ENCODE data around the gene VWA3A.
"Not testable (repeated sequence)": the region's sequence is repeated elsewhere in the genome, so short reads cannot be mapped to it uniquely, and the experiment has no call there.

The VWA3A gene, protein sequence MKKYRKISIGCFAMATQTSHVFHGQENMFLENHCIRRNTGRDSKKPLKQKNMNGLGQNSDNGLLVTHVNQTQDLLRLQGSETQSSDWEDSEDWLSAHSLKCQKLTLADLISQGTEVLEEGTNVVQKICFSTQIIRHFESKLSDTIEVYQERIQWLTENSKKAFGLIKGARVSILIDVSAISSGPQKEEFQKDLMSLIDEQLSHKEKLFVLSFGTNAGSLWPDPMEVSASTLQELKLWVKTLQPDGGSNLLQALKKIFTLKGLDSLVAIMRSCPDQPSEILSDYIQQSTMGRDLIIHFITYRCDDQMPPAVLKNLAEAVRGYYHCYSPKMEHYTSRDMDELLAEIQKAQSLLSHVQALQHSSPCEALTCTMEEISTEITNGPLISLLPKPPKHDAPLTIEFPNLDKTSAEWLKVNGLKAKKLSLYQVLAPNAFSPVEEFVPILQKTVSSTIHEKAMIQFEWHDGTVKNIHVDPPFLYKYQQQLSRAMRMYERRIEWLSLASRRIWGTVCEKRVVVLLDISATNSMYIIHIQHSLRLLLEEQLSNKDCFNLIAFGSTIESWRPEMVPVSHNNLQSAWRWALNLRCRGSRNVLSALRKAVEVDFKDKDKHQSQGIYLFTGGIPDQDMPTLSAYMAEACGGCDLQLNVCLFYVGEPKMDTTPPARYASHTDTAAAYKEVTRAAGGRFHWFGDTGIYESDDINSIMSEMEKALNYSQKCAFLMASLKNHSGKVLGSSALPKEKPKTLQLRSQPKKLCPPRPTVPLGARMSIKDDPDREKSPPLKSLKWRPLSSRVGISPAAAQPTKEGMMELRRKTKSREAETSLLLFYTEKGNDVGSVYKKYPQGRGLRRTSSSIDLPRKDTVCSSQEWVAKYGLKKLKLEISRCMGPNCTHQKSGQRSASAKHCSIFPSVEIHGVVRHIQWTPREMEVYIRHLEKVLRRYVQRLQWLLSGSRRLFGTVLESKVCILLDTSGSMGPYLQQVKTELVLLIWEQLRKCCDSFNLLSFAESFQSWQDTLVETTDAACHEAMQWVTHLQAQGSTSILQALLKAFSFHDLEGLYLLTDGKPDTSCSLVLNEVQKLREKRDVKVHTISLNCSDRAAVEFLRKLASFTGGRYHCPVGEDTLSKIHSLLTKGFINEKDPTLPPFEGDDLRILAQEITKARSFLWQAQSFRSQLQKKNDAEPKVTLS

DNA sequence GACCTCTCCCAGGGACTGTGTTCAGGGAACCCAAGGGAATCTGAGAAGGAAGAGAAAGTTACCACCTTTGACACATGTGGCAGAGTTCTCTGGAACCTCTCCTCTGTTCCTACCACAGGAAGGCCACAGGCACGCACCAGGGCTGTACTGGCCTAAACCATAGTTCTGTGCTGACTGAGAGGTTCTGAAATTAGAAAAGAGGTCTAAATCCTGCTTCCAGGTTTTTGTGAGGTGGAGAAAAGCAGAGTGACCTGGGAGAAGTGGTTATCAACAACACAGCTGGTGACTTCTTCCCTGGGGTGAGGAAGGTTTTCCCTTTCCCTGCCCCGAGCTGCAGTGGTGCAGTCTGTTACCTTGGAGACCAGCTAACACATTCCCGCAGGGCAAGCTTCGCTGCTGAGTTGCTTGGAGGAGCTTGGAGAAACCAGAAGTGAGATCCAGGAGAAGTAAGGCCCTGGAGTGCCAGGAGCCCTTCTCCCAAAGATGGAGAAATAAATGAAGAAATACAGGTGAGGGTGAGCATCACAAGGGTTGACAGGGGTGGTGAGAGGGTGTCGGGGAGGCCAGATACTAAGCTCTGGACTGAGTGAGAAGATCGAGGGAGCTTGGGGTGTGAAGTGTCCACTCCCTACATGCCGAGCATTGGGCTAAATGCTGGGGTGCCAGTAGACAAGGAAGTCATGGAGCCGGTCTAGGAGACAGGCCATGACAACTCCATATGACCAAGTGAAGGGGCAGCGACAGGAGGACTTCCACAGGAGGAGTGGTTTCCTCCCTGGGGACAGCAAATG lies at the start of gene VWA3A:
TSS of gene VWA3A (plus strand) at position 399 of the 791 bp plus-strand sequence. CDS start at position 496, 97 bp downstream.
- peak; percentile 56 for DNase-seq (ENCODE audit: low read depth)

DNA sequence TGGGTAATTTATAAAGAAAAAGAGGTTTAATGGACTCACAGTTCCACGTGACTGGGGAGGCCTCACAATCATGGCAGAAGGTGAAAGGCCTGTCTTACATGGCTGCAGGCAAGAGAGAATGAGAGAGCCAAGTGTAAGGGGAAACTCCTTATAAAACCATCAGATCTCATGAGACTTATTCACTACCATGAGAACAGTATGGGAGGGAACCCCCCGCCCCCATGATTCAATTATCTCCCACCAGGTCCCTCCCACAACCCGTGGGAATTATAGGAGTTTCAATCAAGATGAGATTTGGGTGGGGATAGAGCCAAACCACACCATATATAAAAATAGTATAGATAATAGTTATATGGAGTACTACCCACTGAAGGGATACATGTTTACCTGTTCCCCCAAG lies 48.5 kb upstream of the VWA3A start:
- DNase-seq (ENCODE audit: low read depth), result not testable (repeated sequence)

DNA sequence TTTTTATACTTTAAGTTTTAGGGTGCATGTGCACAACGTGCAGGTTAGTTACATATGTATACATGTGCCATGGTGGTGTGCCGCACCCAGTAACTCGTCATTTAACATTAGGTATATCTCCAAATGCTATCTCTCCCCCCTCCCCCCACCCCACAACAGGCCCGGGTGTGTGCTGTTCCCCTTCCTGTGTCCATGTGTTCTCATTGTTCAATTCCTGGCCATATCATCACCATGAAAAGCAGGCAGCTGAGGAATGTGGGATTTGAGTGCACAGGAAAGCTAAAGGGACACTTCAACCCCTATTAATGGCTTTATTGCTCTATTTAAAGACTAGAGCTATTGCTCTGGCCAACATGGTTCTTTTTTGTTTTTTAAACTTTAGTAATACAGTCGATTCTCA lies 46.5 kb upstream of the VWA3A start:
- not testable (repeated sequence) for DNase-seq (ENCODE audit: low read depth)

DNA sequence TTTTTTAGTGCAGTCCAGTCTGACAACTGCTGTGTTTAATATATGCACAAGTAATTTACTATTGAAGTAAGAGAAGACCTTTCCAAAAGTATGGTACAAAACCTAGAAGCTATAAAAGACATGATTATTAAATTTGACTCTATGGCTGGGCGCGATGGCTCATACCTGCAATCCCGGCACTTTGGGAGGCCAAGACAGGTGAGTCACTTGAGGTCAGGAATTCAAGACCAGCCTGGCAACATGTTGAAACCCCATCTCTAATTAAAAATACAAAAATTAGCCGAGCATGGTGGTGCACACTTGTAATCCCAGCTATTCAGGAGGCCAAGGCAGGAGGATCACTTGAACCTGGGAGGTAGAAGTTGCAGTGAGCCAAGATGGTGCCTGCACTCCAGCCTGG lies 41.4 kb upstream of the VWA3A start:
- no peak for DNase-seq (ENCODE audit: low read depth)

DNA sequence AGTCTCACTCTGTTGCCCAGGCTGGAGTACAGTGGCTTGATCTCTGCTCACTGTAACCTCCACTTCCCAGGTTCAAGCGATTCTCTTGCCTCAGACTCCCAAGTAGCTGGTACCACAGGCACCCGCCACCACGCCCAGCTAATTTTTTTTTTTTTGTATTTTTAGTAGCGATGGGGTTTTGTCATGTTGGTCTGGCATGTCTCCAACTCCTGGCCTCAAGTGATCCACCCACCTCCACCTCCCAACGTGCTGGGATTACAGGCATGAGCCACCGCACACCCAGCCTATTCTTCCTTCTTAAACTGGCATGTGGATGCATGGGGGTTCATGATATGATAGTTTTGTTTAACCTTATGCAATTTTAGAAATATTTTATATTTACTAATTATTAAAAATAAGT lies 39.4 kb upstream of the VWA3A start:
- no peak for DNase-seq (ENCODE audit: low read depth)

DNA sequence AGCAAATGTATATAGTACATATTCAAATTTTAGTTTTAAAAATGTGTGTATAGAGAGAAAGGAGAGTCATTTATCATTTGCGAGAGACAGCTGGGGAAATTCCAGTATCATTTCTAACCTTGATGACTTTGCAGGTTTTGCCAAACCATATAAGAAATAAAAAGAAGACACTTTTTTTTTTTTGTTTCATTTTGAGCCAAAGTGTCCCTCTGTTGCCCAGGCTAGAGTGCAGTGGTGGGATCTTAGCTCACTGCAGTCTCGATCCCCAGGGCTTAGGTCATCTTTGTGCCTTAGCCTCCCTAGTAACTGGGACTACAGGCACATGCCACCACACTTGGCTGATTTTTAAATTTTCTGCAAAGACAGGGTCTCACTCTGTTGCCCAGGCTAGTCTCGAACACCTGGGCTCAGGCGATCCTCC lies 38.4 kb upstream of the VWA3A start:
- no peak for DNase-seq (ENCODE audit: low read depth)

DNA sequence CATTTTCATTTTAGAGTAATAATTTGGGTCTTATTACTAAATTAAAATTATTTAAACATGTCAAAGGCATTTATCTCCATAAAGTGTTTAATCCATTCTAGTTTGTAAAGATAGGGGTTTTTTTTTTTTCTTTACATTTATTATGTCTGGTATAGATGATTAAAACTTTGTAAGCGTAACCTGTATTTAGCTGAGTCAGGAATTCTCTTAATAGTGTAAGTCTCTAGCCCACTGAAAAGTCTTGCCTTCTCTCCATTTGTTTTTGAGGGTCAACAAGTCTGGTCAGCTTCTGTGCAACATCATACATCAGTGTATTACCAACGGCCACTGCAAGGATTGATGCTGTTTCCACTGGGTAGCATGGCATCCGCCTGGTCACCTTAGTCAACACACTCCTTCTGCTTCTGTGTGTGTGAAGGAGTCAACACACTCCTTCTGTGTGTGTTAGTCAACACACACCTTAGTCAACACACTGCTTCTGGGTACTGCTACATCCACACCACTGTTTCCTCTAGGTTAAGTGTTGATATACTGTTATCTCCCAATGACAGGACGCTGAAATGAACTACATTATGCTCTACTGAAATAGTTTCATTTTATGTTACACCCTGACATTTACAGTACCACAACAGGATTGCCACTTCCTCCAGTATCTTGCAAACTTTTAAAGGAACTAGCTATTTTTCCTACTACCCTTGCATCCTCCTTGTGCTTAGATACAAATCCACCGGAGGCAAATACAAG lies 37.3 kb upstream of the VWA3A start:
- no peak for DNase-seq (ENCODE audit: low read depth)

DNA sequence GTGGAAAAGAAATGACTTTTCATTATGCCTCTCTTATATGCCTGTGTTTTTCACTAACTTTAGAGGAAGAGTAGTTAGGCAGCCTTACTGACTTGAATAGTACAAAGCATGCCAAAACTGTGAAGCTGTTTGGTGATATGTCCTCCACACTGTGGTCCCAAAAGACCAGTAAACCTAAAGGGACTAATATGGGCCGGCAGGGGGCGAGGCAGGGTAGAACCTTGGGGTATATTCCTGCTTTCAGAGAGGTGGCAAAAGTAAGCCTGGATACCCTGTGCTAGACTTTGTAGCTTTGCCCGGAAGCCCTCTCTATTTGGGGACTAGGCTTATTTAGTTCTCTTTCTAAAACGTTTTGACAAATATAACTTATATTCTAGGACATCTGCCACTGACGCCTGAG lies 36.5 kb upstream of the VWA3A start:
- DNase-seq (ENCODE audit: low read depth), result no peak

DNA sequence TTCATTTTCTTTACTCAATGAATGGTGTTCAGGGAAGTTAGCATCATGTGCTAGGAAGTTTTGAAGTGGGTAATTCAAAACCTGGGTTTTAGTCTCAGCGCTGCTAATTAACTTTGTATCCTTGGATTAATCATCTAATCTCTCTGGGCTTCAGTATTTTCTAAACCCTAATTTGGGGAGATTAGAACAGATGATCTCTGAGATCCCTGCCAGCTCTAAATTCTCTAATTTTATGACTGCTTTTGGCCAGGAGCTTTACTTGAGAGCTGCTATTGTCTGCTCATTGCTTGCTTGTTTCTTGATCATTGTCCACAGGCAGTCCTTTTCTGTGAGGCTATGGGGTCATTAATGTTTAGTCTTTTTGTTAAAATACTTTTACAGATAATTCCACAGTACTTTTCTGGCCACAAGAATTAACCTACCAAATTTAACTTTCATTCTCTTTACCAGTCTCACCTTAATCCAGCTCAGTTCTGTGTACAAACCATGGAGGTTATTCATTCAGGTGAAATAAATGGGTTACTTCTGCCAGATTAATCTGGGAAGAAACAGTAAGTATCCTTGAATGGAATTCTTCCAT lies 28.4 kb upstream of the VWA3A start:
- DNase-seq (ENCODE audit: low read depth), result no peak

DNA sequence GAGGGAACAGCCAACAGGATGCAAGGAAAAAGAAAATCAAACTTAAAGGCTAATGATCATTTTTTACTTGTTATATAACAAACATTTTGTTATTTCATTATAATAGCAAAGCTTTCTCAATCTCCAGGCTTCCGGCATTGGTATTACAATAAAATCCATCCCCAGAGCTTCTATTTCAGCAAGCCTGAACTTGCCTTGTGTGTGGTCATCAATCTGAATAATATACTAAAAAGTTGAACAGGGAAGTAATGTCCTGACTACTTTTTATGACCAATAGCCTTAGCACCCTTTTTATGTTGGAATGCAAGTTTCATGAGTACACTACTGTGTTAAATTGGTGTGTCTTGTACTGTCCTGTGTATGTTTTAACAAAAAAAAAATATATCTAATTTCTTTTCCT lies 27.1 kb upstream of the VWA3A start:
- DNase-seq (ENCODE audit: low read depth), result no peak

DNA sequence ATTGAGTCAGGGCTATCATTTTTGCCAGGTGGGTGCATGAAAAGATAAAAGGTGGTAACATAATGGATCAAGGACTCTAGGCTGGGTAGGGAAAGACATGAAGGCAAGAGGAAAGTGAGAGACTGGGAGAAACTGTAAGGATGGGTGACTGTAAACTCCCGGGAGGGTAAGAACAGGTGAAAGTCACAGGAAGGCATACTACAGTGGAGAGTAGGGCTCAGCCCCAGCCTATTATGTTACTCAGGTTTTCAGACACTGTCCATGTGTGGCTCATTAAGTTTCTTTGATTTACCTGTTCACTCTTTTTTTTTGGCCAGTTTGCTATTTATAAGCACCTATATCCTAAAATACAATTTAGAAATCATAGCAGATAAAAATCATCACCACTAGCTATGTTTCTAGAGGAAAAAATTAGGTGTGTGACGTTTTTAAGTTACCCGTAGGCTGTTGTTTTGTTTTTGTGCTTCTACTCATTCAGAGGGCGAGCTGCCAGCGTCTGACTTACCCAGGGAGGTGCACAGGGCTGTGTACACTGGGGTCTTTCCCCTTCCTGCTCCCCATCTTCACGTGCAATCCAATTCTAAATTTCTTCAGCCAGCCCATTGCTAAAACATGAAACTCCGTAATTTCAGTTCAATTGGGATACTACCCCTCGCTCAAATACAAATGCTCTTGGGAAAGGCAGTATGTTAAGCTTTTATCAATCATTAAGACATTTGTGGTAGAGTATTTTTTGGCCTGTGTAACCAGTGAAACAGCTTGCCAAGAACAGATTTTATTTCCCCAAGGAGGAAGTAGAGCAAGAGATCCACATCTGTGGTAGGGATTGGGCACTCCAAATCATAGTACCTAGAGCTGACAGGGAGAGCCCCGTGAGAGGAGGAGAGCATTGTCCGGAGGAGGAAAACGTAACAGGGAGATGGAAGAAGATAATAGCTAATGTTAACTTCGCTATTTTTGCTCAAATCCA lies 21.7 kb upstream of the VWA3A start:
- no peak for DNase-seq (ENCODE audit: low read depth)

DNA sequence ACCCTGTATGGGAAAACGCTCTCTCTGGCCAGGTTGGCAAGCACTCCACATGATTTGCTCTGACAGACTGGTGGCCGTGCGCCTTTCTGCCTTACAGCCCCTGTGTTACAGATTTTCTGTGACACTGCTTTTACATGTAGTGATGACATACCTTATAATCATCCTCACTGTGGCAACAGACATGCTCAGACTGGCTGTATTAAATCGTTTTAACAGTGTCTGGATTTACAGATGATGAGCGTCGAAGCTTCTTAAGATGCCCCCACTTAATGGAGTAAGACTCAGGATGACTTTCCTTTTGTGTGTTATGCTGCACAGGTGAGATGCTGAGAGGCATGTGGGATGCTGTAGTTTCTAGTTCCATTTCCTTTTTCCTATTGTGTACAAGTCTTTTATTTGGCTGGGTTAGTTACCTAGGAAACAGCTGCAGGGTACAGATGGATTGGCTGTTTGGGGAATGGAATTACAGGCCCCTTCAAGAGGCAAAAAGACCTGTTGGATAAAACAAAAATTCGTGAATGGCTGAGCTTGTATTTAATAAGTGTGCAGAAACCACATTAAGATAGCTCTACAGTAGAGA lies 20.9 kb upstream of the VWA3A start:
- DNase-seq (ENCODE audit: low read depth), result no peak

DNA sequence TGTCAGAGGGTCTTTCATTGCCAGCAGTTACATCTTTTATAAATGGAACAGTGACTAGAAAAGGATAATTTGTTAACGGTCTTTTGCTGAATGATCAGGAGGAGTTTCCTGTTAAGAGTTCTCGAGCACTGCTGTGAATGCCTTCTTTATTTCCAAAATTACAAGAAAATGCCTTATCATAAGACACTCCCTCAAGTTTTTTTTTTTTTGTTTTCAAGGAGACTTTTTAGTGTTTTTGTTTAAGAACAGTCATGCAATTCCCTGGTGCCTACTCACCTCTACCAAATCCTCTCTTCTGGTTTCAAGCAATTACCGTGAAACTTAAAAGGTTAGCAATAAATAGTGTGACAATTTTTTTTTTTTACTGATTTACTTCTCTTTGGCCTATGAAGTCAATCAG lies 19.0 kb upstream of the VWA3A start:
- DNase-seq (ENCODE audit: low read depth), result no peak

DNA sequence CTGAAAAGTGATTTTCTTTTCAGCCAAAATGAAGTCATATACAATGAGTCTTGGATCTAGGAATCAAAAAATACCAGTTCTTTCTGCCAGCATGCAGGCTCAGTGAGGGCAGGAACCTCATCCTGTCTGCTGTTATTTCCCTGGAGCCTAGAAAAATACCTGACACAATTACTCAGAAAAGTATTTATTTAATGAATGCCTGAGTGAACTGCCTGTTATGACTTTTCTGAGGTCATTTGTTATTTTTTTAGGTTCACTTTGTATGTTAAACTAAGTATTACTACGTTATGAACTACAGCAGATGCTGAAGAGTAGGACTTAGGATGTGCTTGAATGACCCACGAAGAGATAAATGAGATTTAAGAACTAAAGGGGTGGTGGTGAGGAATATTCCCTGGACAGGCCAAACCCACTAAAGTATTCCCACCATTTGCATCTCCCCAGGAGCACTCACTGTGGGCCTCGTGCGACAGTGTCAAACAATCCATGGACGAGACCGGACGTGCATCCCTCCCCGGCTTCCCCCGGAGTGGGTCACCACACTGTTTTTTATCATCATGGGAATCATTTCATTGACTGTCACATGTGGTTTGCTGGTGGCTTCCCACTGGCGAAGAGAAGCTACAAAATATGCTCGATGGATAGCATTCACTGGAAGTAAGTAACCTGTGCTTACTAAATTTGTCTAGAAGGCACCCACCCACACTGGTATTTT lies 17.1 kb upstream of the VWA3A start:
- DNase-seq (ENCODE audit: low read depth), result no peak

DNA sequence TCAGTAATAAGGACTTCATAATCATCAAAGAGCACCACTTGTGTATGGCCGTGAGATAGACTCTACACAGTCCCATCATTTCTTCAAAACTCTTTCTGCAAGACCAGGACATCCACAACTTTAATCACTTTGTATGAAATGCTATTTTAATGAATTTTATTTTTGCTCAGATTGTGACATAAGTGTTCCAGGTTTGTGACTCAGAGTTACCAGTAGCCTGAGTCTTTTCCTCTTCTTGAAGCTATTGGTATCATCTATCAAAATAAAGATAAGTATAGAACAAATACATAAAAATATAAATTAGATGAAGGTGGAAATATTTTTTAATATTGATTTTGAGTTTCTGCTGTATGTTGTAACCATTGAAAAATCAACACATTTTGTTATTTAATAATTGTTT lies 16.6 kb upstream of the VWA3A start:
- DNase-seq (ENCODE audit: low read depth), result no peak

DNA sequence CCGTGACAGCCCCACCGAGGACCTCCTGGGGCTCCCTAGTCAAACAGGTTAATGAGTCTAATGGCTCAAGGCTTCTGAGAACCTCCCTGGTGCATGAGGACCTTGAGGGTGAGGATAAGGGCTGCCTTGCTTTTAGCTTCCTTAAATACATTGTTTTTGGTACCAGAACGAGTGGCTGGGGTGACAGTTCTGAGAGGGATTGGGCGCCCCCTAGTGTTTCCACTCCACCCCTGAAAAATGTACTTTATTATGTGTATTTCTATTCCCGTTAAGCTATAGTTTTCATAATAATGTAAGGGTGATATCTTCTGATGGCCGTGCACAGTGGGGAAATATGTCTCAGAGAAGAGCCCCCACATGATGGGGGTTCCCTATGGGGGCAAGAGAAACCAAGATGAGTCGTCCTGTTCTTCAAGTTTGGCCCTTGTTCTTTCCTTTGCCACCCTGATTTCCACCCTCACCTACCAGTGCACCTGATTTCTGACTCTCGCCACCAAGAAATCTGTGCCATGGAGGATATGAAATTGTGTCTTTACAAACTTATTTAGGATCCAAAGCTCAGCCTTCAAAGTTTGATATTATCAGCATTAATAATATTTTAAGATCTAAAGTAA lies 14.5 kb upstream of the VWA3A start:
- no peak for DNase-seq (ENCODE audit: low read depth)

DNA sequence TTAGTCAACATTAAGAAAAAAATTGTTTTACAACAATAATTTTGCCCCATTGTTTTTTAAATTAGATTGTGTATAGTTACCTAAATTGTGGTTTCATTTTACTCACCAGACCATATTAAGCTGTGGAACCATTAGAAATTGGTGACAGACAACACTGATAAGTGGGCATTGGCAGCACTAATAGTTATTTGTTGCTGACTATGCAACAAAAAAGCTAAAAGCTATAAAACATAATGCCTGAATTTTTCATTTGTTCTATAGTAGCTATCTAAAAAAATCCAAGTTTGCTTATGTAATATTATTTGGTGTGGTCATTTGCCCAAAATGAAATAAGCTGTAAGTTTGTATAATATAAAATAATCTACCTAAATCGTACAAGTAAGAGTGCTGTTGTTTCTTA lies 13.7 kb upstream of the VWA3A start:
- DNase-seq (ENCODE audit: low read depth), result no peak

DNA sequence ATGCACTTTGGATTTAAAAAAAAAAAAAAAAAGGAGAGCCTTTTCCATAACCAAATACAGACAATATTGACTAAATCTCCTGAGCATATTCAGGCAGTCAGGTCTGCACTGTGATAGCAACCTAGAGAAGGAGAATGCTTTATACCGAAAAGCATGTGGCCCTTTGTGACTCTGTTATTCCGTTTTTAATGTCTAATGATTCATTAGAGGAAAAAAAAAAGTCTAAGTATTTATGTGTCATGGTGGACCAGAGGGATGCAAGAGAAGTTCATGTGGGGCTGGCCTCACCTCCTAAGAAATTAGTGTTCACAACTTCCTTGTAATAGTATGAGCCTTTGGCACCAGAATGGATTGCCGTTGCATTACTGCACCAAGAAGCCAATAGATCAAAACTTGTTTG lies 11.3 kb upstream of the VWA3A start:
- DNase-seq (ENCODE audit: low read depth), result no peak
